ENCODE results near the gene ARMC3. TPM values are rescaled to one million over a fixed set of nuclear protein-coding genes. Genes with fewer than 3 reads are reported as not detected.

The ARMC3 gene
- total and polyA plus RNA-seq, 9 of the 15 experiments (the other 6 are each of a cell fraction or from before 2014, with no cell fraction given): 0.33 to 1.1 (median 0.62) TPM

- TF ChIP-seq DIDO1 (tag; IDR thresholded peaks at IDR 0.05; ENCODE audit: low read depth) (no peak), GATAD2B (IDR thresholded peaks at IDR 0.05; ENCODE audit: borderline replicate concordance) (0 out of 2 replicates have a peak, but pooled peaks have one; percentile 21), RB1 (IDR thresholded peaks at IDR 0.05; ENCODE audit: low read depth) (no peak), E2F1 (CRISPR knock-in tag; IDR thresholded peaks at IDR 0.05) (no peak), PCBP1 (IDR thresholded peaks at IDR 0.05; ENCODE audit: low read depth, low read length, poor library complexity, severe bottlenecking) (no peak), CREB1 (IDR thresholded peaks at IDR 0.05) (no peak; the same call in 1 of the 2 replicates), CREB1 (CRISPR knock-in tag; IDR thresholded peaks at IDR 0.05) (no peak), PTRF (tag; IDR thresholded peaks at IDR 0.05) (no peak), HIVEP1 (CRISPR knock-in tag; IDR thresholded peaks at IDR 0.05) (no peak), ASH1L (IDR thresholded peaks at IDR 0.05; ENCODE audit: borderline replicate concordance, low read depth, partially characterized antibody) (no peak), HDAC8 (tag; IDR thresholded peaks at IDR 0.05) (no peak), KLF10 (CRISPR knock-in tag; IDR thresholded peaks at IDR 0.05) (peak; percentile 92), PCBP2 (IDR thresholded peaks at IDR 0.05; ENCODE audit: low read depth, low read length, poor library complexity, severe bottlenecking) (no peak), HDAC2 (IDR thresholded peaks at IDR 0.05) (no peak), NBN (IDR thresholded peaks at IDR 0.05; ENCODE audit: low read depth) (no peak), ARHGAP35 (IDR thresholded peaks at IDR 0.05; ENCODE audit: partially characterized antibody) (peak; percentile 8), U2AF2 (optimal IDR thresholded peaks at IDR 0.05; ENCODE audit: low read depth, low read length) (no peak), TCF15 (CRISPR knock-in tag; IDR thresholded peaks at IDR 0.05) (no peak), ZKSCAN1 (IDR thresholded peaks at IDR 0.05; ENCODE audit: low read depth, low read length) (peak; percentile 50; the same call in 1 of the 2 replicates), ATF1 (CRISPR knock-in tag; IDR thresholded peaks at IDR 0.05) (no peak), ATF1 (tag; IDR thresholded peaks at IDR 0.05) (no peak), ZNF277 (CRISPR knock-in tag; IDR thresholded peaks at IDR 0.05; ENCODE audit: borderline replicate concordance) (no peak), NCOA4 (IDR thresholded peaks at IDR 0.05; ENCODE audit: partially characterized antibody) (no peak)
Observed at GRCh38 chr10:23055424-23056185, 127.8 kb downstream of the ARMC3 start (continued).

Data from K562 (cell line).